NCI-H1092 (cell line): ENCODE measurements around the gene RAPGEF1.

Experiments used
- DNase-seq: peaks from one replicate; lab custom pipeline; 2025; lab: John Stamatoyannopoulos, UW

The RAPGEF1 gene

DNA sequence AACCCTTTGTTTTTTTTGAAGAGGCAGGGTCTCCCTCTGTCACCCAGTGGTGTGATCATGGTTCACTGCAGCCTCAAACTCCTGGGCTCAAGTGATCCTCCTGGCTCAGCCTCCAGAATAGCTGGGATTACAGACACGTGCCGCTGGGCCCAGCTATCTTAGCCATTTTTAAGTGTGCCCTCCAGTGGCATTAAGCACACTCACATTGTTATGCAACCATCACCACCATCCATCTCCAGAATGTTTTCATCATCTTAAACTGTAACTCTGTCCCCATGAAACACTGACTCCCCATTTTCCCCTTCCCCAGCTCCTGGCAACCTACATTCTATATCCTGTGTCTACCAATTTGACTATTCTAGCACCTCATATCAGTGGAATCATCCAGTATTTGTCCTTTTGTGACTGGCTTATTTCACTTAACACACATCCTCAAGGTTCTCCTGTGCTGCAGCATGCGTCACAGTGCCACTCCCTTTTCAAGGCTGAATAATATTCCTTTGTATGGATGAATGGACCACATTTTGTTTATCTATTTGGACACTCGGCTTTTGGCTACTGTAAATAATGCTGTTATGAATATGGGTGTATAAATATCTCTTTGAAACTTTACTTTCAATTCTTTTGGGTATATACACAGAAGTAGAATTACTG lies 12.5 kb upstream of the RAPGEF1 start:
- DNase-seq: no peak

DNA sequence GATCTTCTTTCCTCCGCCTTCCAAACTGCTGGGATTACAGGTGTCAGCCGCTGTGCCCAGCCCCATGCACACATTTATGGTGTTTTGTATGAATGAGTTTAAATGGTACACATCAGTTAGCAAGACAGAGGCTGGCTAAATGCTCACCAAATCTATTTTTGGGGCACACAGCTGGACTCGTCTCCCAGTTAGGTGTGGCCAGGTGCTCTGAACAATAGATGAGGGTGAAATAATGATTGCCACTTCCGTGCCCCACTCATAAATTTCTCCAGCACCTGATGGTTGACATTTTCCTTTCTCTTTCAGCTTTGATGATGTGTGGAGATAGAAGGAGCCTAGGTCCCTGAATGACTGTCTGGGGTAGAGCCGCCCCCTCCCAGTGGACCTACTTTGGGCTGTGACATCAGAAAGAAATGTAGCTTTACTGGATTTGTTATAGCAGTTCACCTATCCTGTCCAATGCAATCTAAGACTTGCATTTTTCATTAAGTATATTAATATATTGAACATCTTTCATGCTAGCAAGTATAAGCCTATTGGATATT lies 8.6 kb upstream of the RAPGEF1 start:
- DNase-seq: no peak

DNA sequence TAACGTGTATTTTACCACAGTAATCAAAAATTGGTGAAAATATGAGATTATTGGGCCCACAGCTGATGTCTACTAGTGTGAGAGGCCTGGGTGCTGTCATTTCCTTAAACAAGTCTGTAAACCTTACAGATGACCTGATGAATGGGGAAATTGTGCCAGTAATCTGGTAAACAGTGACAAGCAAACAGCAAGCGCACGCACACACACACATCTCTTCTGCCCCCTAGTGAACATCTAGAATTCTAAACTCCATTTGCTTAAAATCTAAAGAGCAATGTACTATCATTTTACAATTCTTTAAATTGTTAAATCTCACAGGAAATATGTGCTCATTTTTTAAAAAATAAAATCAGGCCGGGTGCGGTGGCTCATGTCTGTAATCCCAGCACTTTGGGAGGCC lies 7.5 kb upstream of the RAPGEF1 start:
- DNase-seq: no peak

DNA sequence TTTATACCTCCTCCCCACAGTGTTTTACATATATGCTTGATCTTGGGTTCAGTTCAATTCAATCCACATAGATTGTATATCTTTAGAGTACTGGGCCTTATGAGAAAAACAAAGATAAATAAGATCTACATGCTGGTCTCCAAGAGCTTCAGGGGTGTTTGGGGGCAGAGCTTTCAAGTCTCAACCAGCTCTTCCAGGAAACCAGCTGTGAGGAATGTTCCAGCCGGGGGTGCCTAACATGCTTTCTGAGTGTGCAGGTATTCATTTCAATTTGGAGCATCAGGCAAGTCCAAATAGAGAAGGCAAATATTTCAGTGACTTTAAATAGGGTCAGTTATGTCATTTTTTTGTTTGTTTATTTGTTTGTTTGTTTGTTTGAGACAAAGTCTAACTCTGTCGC lies 5.7 kb upstream of the RAPGEF1 start:
- no peak for DNase-seq

DNA sequence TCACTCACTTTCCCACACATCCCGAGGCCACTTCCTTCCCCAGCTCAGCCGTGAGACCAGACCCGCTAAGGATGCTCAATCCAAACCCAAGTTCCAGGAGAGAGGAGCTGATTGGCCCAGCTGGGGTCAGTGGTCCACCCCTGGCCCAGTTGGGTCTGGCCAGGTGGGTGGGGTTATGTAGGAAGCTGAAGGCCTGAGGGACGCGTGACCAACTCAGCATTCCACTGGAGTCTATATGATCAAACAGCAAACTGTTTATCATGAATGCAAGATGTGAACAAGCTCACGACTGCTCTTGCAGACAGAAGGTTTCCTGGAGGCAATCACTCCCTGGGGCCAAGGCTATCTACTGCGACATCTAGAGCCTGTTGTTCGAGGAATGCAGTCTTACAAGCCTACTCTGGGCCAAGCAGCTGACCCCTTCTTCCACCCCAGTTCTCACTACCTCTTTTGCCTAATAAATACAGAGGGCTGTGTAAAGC lies 4.9 kb upstream of the RAPGEF1 start:
- no peak for DNase-seq

DNA sequence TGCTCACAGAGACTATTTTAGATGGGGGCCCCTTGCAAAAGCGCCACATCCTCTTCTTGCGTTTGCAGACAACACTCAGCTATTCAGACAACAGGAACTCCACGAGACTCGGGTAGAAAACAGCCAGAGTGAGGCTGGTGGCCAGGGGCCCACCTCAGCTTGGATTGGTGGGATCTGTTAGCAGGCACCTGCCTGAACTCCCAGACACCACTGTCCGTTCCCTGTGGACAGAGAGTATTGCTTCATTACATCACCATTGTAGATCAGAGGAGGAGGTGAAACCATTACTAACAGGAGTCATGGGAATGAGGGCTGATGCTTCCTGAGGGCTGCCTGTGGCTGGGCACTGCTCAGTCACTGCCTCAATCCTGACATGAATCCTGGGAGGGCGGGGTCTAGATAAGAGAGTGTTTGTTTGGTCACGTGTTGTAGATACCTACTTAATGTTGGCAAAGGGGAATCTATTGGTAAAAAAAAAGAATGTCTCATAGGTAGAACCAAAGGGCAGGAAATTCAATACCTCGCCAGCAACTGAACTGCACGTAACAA lies 4.4 kb upstream of the RAPGEF1 start:
- DNase-seq: no peak

DNA sequence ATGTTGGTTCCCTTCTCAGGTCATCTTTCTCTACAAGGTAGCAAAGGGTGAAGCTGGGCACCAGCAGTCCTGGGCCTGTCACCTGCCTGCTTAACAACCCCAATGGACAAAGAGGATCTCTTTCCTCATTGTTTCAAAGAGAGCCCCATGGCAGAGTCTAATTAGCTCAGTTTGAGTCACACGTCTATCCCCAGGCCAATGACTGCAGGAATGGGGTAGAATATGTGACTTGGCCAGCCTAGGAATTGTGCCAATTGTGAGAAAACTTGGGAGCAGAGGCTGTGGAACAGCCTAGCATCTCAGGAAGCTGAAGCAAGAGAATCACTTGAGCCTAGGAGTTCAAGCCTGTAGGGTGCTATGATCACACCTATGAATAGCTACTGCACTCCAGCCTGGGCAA lies 3.6 kb upstream of the RAPGEF1 start:
- DNase-seq: no peak

DNA sequence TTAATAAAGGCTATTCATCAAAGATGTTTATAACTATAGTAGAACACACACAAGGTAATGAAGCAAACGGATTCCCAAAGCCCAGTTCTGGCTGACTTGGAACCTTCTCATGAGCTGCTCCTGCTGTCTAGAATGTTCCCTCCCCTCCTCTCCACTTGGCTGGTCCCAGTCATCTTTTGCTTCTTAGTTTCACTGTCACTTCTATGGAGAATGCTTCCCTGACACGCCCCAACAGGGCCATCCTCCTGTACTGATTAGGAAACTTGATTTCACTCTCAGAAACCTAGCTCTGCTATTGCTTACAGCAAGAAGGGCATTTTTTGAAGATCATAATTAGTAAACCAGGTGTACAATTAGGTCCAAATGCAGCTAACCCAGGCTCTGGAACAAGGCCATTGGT lies 3.2 kb upstream of the RAPGEF1 start:
- no peak for DNase-seq

DNA sequence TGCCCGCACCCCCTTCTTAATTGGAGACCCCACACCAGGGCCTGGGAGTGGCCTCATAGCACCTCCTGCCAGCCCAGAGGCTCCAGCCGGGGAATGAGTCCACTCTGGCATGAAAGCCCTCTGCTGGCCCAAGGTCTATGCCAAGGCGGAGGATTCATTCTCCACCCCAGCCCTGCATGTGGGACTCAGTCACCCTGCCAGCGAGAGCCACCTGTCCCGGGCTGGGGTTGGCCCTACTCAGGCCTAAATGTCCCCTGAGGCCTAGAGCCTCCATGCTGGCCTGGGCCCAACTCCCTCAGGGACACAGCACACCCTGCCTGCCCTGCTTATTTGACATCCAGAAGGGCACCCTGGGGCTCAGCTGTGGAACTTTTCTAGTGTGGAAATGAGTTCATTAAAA lies 1.0 kb upstream of the RAPGEF1 start:
- DNase-seq: no peak

DNA sequence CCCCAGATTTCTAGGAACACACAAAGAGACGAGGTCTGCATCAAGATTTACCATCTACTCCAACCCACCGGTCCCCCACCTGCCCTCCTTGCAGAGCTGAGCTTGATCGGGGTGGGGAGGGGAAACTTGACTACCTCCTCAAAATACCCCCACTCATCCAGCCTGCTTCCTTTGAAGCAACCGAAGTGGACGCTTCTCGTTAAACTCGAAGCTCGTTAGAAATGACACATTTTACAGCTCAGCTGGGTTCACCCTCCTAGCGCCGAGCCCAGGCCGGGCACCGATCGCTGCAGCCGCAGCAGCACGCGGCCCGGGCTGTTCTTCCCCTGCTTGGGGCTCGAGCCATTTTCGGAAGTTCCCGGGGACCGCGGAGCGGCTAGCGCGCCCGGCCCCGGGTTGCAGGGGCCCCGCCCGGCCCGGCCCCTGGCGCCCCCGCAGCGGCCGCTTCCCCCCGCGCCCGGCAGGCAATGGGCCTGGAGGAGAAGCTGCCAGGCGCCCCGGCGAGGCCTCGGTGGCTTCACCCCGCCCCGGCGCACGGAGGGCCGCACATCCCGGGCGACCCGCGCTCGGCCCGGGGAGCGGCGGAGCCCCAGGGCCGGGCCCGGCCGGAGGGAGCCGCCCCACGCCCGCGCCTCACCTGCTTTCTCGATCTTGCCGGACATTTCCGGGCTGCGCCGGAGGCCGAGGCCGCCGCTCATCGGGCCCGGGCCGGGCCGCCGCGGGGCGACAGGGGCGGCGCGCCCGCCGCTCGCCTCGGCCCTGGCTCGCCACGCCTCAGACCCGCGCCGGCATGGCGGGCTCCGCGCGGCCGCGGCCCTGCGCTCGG lies 530 bp downstream of the RAPGEF1 start:
- DNase-seq: no peak

DNA sequence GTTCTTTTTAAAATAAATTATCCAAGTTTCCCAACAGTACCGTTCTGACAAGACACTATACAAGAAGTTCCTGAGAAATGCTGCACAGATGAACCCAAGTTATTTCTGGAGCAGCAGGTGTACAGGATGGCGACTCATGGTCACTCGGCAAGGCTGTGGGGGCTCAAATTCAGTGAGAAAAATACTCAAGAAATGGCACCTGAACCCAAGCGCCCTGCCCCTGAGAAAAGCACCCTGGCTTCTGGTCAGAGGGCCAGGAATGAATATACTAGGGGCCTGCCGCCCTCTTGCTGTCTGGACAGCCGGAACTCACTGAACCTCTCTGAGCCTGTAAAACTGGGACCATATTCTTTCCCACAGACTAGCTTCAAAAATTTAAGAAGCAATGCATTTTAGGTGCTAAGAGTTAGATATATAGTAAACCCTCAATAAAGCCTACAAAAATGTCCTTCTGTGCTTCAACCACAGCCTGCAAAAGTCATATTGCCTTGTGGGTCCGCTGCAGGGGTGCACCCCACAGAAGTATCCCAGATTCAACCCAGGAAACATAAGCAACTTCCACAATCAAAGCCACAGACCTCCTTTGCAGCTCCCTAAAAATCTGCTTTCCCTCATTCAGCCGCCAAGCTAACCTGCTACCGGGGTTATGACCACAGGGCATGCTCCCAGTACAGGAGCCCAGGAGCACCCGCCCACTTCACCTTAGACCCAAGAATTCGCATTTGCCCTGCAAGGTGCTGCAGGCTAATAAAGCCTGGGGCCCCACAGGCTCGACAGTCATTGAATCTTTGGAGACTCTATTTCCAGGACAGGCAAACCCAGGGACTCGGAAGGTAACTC lies 1.4 kb downstream of the RAPGEF1 start:
- DNase-seq: no peak

DNA sequence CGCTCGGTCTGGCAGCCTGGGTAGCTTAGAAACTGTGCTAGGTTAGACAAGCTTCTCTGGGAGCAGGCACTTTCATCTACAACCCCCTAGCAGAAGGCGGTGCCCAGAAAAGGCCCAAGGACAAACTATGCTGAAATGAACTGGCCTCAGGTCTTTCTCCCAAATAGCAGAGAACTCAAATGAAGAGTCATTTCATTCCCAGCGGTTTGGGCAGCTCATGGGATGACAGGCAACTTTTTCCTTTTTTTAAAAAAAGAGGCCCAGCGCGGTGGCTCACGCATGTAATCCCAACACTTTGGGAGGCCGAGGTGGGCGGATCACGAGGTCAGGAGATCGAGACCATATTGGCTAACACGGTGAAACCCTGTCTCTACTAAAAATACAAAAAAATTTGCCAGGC lies 2.5 kb downstream of the RAPGEF1 start:
- no peak for DNase-seq

DNA sequence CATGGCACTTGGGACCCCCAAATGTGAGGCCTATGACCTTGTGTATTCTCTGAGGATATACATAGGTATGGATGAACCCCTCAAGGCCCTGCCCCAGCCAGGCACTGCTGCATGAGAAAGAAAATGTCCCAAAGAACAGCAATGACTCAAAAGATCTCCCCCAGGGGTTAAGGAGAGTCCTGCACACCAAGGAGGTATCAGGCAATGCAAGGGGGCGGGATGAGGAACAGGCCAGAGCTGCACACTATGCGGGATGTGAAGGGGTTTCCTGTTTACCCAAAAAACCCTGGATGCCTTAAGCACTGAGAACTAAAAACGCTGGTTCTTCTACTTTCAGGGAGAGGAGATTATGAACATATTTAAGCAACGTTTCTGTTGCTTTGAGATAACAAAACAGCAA lies 3.4 kb downstream of the RAPGEF1 start:
- DNase-seq: no peak

DNA sequence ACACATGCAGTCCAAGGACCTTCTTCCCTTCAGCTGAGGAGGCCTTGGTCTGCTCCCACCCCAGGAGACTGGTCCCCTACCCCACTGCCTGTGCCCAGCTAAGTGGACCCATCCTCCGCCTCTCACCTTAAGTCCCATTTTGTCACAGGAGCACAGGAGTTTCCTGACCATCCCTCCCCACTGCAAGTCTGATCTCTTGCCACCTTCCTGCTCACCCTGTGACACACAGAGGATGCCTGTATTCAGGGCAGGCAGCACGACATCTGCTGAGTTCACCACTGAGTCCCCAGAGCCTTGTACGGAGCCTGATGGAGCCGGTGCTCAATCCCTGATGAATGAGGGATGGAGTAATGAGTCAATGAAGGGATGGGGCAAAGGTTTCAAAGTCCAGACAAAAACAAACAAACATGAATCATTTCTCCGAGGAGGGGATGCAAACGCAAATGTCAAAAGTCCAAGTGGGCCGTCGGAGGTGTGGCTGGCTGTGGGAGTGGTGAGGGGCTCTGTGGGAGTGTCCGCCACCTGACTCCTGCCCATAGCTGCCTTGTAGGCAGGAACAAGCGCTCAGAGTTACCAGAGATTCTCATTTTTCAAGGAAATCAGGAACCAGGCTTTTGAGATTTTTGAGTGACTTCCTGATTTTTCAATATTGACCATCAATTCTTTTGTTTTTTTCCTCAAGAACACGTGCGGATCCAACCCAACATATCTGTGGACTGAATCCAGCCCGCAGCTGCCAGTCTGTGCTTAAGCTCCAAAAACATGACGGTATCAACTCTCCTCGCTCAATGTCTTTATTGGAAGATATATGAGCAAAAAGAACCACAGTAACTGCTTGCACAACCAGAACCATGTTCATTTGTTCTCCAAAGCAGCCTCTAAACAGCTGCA lies 4.4 kb downstream of the RAPGEF1 start:
- no peak for DNase-seq

DNA sequence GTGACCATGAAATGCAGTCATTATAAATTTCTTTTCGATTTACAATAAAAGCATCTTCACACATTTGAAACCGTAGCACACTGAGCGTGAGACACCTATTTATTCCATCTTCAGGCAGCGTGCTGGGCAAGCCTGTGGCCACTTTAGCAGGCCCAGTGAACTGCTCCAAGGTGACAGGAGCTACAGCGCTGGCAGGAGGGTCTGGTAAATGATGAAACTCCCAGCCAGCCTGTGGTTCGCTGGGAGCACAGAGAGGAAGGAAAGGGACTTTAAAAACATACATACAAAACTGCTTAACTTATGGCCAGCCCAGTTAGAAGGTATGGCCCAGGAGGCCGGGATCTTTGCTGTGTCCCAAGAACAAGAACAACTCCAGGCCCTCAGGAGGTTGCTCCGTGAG lies 5.1 kb downstream of the RAPGEF1 start:
- no peak for DNase-seq

DNA sequence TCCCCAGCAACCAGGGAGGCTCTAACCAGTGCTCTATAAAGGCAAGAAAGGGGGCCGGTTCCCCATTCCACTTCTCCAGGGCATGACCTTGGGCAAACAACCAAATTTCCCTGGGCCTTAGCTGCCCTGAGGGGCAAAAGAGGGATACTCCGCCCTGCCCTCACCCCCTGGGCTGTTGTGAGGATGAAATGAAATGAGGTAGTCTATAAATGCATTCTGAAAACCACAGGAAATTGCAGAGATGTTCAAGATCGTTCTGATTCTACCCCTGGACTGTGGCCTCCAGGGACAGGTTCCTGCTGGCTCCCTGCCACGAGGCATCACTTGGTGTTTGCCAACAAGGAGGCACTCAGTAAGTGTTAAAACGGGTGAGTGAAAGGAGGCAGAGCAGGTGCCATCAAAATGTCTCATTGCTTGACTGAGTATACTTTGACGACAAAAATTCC lies 5.7 kb downstream of the RAPGEF1 start:
- no peak for DNase-seq

DNA sequence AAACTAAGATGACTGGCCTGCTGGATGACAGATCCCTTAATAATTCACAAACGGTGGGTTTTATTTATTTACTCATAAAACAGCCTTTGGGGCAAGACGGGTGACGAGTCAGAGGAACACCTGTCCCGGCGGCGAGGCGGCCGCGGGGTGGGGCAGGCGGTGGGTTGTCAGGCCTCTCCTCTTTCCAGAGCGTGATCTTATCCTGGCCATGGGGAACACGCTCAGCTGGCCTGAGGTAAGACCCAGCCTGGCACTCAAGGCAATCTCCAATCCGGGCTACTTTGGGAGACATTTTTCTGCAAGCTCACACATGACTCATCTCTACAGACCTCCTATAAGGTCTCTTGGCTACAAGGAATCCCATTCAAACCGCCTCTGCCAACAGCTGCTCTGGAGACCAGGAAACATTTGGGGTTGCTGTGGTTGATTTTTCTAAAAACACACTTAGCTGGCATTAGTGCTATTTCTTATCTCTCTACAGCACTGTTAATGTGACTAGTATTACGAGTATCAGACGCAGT lies 6.3 kb downstream of the RAPGEF1 start:
- DNase-seq: no peak

DNA sequence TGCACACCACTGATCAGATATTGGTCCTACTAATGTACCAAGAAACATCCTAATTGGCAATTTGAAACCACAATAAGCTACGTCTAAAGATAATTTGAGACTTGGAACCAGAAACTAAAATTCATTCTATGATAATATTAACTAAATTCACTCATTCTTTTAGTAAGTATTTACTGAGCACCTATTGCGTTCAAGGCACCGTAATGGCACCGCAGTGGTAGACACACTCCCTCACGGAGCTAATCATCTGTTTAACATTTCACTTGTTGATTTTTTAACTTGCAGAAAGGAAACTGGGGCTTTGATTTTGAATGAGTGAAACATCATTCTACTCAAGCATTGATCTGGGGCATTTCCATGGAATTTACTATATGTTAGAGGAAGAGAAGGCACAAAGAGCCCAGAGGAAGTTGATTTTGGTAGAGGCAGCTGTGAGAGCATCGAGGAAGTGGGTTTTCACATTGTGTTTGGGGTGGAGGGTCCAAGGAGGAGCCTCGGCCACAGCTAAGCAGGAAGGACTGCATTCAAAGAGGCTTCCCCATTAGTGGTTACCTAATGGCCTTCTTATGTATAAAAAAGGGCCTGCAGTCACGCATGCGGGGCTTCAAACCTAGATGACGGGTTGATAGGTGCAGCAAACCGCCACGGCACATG lies 7.1 kb downstream of the RAPGEF1 start:
- no peak for DNase-seq

DNA sequence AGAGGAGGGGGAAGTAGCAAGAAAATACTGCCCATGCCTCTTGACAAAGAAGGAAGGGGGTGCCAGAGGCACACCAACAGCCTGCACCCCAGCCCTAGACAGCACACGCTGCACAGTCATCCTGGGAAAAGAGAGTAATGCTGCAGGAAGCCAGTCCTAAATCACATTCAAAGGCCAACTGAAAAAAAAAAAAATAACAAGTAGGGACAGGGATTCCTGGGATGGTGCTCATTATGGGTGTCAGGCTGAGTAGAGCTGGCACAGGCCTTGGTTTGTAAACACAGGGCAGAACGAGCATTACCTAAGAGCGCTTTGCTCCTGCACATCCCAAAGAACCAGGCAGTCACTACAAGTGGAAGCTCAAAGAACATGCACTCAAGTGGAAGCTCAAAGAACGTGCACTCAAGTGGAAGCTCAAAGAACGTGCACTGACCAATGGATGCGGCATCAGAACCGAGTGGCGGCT lies 7.8 kb downstream of the RAPGEF1 start:
- peak; percentile 82 for DNase-seq

DNA sequence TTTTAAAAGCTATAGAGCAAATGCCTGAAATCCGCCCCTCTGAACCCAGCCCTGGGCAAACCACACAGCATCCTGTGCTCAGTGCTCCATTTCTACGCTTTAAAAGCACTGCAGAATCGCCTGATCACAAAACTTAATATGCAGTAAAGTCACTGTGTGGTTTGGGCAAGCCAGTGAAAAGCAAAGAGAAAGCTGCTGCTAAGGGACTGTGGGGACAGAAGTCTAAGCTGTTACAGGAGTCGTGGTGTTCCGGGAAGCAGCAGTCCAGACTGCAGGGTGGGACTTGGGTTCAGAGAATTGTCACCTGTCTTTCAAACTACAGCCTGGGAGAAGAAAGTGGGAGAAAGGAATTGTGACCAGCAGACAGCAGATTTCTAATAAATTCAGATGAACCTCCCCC lies 8.2 kb downstream of the RAPGEF1 start:
- no peak for DNase-seq
